ACC112 (cell line): ENCODE data around the gene GBX1.

Experiments
- H2AFZ ChIP-seq: fragments of 200-600 bp; sonication (generic); one replicate; pipeline ENCODE4 v1.6.0; 2017; ENCODE audit warnings: antibody characterized with exemption, low read length; ENCODE audit not compliant: unreplicated experiment
- H3K27ac ChIP-seq: fragments of 200-600 bp; sonication (generic); 2 replicates; pipeline ENCODE4 v1.5.1; 2014; ENCODE audit warnings: low read depth, mild to moderate bottlenecking, antibody characterized with exemption, low read length, moderate library complexity
- H3K27me3 ChIP-seq: fragments of 200-600 bp; sonication (generic); 2 replicates; pipeline ENCODE4 v1.6.1; 2014; ENCODE audit warnings: mild to moderate bottlenecking, antibody characterized with exemption, low read length, moderate library complexity, mixed read lengths; ENCODE audit not compliant: insufficient read depth
- H3K36me3 ChIP-seq: fragments of 200-600 bp; sonication (generic); 2 replicates; pipeline ENCODE4 v1.6.1; 2016; ENCODE audit warnings: mild to moderate bottlenecking, antibody characterized with exemption, low read length, moderate library complexity, mixed read lengths; ENCODE audit not compliant: insufficient read depth
- H3K4me1 ChIP-seq: fragments of 200-600 bp; sonication (generic); one replicate; pipeline ENCODE4 v1.6.1; 2016; ENCODE audit warnings: low read length, mixed read lengths; ENCODE audit not compliant: insufficient read depth, unreplicated experiment, control insufficient read depth
- H3K4me3 ChIP-seq: fragments of 200-600 bp; sonication (generic); 2 replicates; pipeline ENCODE4 v1.5.1; 2014; ENCODE audit warnings: mild to moderate bottlenecking, low read depth, low read length
- H3K79me2 ChIP-seq: fragments of 200-600 bp; sonication (generic); one replicate; pipeline ENCODE4 v1.6.0; 2016; ENCODE audit warnings: low read length; ENCODE audit not compliant: control insufficient read depth, unreplicated experiment, insufficient read depth

Gene GBX1

DNA sequence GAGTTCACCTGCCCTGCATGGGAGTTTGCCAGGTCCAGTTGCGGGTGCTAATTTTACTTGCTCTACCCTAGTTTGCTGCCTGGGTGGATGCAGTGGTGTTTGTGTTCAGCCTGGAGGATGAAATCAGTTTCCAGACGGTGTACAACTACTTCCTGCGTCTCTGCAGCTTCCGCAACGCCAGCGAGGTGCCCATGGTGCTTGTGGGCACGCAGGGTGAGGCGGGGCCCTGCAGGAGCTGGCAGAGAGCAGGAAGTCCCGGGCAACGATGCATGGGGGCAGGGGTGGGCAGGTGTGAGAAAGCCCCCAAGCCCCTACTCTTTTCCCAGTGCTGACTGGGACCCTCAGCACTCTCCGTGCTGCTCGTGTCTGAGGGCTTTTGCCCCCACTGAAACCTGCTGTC is 49.9 kb downstream of the GBX1 start:
- Histone ChIP-seq H3K36me3 (no peaks in the 10 kb centered on the region), H3K27ac (no peak overlapping the region), H2AFZ (no peak overlapping the region)

DNA sequence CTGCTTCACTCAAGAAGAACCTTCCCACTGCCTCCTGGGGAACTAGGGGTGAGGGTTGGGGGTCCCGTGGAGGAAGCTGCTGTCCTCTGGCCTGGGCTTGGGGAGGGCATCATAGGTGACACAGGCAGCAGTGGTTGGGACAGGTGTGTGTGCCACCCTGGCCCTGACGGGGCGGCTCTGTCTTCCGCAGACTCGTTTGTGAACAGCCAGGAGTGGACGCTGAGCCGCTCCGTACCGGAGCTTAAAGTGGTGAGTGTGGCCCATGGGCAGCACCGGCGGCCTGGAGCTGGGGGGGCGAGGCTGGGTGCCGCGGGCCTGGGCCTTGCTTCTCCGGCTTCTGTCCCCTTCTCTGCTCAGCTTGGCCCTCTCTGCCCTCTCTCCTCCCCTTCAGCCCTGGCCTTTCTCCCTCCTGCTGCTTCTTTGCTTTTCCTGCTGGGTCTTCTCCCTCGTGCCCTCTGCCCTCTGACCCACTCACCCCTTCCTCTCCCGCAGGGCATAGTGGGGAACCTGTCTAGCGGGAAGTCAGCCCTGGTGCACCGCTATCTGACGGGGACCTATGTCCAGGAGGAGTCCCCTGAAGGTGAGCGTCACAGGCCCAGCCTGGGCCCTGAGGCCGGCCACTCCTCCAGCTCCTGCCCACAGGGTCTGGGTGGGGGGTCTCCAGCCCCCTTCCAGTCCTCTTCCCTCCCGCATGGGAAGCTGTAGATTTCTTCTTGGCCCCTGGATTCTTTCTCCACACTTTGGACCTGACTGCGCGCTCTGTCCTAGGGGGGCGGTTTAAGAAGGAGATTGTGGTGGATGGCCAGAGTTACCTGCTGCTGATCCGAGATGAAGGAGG is 50.7 kb downstream of the GBX1 start:
- no peak overlapping the region for H3K27ac ChIP-seq

More for the DNA sequence above, 49.9 kb downstream of the GBX1 start:
- Histone ChIP-seq H3K79me2 (peaks cover 25% of the 10 kb centered on the region), H3K4me1 (peaks cover 14% of the 10 kb centered on the region), H3K27me3 (no peaks in the 10 kb centered on the region), H3K4me3 (no peak overlapping the region)

DNA sequence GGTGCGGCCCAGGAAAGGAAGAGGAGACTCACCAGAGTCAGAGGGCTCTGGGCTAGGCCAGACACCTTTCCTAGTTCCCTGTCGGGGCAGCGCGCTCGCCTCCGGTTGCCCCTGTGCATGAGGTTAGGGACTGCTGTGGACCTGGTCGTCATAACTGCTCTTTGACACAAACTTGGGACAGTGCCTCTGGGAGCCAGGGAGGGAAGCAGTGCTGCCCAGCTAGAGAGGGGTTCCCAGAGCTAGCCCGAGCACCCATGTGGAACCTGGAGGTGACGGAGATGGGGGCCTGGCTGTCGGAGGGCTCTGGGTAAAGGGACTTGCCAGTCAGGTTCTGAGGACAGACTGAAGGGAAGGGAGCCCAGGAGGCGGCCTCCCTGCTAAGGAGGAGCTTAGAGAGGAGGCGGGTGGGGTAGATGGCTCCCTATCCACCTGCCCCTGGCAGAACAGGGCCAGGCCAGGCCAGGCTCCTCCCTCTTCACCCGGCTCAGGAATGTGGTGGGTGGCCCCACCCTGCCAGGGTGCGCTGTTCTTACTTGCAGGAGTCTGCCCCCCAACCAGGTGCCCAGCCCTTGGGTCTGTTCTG is 51.6 kb downstream of the GBX1 start:
- H3K4me3 ChIP-seq = no peak overlapping the region
- H3K27me3 ChIP-seq = no peaks in the 10 kb centered on the region
- no peak overlapping the region for H2AFZ ChIP-seq
- H3K36me3 ChIP-seq = no peaks in the 10 kb centered on the region
- H3K79me2 ChIP-seq = peaks cover 38% of the 10 kb centered on the region
- no peak overlapping the region for H3K27ac ChIP-seq
- peaks cover 14% of the 10 kb centered on the region for H3K4me1 ChIP-seq

More for the DNA sequence above, 50.7 kb downstream of the GBX1 start:
- Histone ChIP-seq H3K27me3 (no peaks in the 10 kb centered on the region), H3K79me2 (peaks cover 30% of the 10 kb centered on the region), H3K4me3 (no peak overlapping the region), H3K36me3 (no peaks in the 10 kb centered on the region), H2AFZ (no peak overlapping the region), H3K4me1 (peaks cover 14% of the 10 kb centered on the region)

DNA sequence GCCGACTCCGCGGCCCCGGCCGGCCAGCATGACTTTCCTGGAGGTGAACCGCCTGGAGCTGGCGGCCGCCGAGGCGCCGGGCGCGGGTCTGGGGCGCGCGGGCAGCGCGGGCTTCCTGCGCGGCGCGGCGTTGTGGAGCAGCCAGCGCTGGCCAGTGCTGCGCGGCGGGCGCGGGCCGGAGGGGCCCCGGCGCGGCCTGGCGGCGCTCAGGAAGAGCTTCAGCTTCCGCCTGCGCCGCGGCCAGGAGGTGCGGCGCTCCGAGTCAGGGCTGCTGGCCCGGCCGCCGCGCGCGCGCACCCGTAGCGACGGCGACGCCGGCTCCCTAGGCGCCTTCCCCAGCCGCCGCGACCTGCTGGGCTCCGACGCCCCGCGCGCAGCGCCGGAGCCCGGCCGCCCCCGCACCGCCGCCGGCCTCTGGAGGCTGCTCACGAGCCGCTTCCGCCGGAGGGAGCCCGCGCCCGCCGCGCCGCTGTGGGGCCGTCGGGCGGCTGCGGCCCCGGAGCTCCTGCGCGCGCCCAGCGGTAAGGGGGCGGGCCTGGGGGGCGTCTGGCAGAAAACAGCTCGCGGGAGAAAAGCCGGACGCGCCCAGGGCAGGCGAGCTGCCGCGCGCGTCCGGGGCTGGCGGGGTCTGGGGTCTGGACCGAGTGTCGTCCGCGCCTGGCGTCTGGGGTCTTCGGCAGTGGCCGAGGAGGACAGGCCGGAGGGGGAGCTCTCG is 52.2 kb downstream of the GBX1 start:
- no peak overlapping the region for H2AFZ ChIP-seq
- H3K27ac ChIP-seq = no peak overlapping the region
- H3K27me3 ChIP-seq = no peaks in the 10 kb centered on the region
- no peak overlapping the region for H3K4me3 ChIP-seq
- H3K4me1 ChIP-seq = peaks cover 14% of the 10 kb centered on the region
- no peaks in the 10 kb centered on the region for H3K36me3 ChIP-seq
- peaks cover 44% of the 10 kb centered on the region for H3K79me2 ChIP-seq

DNA sequence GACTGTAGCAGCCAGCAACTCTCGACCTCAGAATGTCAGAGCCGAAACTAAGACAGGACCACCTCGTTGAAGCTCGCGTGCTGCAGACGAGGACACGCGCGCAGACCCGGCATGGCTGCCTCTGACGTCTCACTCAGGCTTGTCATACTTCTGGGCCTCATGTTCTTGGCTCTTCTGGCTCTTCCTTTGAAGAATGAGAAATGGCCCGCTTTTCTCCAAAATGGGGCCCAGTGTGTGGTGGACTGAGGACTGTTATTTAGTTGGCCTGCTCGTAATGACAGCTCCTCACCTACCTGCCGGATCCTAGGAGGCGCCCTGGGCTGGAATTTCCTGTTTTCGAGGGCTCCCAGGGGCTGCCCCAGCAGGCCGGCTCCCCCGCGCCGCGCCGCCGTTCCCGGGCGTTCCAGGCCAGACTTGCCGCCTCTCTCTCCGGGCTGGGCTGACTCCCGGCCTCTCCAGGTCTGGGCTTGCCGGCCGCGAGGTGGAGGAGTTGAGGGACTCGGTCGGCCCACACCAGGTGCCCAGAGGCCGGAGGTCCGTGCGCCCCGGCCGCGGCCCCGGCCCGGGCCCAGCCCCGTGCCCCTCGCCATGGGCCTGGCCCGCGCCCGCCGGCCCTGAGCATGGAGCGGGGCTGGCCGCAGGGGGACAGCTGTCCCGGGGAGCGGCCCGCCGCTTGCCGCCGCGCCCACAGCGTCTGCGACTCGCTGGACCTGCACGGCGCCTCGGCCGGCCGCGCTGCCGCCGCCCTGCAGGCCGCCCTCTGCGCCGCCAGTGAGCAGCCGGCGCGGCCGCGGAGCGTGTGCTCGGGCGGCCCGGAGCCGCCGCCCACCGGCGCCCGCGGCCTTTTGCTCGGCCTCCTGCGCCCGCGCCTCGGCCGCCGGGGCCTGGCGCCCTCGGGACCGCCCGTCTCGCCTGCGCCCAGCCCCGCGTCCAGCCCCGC is 53.1 kb downstream of the GBX1 start:
- Histone ChIP-seq H2AFZ (no peak overlapping the region), H3K36me3 (no peaks in the 10 kb centered on the region), H3K4me3 (no peak overlapping the region), H3K79me2 (peaks cover 44% of the 10 kb centered on the region), H3K27me3 (no peaks in the 10 kb centered on the region), H3K27ac (no peak overlapping the region), H3K4me1 (peaks cover 21% of the 10 kb centered on the region)

DNA sequence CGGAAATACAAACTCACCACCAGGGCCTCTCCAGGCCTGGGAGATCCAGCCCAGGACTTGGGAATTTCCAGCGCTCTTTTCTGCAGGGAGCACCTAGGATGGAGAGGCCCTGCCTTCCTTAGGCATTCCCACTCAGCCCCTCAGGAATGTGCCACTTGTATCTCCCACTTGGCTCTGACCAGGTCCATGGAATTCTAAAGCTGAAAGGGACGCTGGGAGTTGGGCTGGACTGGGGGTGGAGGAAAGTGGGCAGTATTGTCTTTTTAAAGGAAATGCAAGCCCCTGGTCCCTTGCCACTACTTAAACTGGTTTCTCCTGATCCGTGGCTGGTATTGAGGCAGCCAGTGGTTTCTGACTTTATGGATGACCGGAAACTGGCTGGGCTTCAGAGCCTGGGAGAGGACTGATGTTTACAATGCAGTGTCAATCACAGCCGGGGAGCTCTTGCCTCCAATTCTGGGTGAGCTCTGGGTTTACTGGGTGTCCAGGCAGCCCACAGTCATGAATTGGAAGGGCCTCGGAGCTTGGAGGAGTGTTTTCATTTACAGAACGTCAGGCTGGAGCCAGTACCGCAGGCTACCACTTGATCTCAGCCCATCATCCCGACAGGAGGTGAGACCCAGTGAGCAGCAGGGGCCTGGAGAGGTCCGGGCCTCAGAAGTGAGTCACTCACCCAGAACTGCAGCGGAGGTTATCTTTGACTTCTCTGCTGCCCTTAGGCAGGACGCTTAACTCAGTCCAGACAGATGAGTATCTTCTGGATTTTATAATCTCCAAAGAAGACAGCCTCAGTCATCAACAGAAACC is 53.9 kb downstream of the GBX1 start:
- Histone ChIP-seq H2AFZ (no peak overlapping the region), H3K4me1 (peaks cover 24% of the 10 kb centered on the region), H3K79me2 (peaks cover 47% of the 10 kb centered on the region), H3K36me3 (no peaks in the 10 kb centered on the region), H3K4me3 (no peak overlapping the region), H3K27me3 (no peaks in the 10 kb centered on the region), H3K27ac (no peak overlapping the region)

DNA sequence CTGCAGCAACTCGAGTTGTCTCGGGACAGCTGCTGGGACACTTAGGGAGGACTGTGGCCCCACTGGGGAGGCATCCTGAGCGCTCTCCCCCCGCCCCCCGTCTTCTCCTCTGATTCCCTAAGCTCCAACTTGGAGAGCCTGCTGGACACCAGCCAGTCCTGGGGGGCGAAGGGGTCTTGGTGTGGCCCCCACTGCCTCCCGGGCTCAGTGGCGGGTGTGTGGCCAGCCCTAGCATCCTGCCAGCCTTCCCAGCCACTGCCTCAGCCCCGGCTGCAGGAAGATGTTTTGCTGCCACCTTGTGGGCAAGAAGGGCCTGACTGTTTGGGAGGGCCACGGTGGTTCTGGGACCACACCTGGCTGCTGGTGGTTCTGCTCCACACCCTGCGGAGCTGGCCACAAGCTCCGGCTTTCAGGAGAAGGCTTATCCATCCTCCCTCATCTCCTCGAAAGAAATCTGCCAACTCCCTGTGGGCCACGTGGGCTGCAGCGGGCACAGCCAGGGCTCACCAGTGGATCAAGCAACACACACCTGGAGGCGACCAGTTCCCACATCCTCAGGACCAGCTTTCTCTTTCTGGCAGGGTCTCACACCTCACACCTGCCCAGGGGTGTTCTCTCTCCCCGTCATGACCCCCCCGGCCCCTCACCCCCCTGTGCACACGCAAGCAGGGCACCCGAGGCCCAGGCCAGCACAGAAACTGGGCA is 56.4 kb downstream of the GBX1 start:
- Histone ChIP-seq H3K36me3 (no peaks in the 10 kb centered on the region), H2AFZ (no peak overlapping the region)

DNA sequence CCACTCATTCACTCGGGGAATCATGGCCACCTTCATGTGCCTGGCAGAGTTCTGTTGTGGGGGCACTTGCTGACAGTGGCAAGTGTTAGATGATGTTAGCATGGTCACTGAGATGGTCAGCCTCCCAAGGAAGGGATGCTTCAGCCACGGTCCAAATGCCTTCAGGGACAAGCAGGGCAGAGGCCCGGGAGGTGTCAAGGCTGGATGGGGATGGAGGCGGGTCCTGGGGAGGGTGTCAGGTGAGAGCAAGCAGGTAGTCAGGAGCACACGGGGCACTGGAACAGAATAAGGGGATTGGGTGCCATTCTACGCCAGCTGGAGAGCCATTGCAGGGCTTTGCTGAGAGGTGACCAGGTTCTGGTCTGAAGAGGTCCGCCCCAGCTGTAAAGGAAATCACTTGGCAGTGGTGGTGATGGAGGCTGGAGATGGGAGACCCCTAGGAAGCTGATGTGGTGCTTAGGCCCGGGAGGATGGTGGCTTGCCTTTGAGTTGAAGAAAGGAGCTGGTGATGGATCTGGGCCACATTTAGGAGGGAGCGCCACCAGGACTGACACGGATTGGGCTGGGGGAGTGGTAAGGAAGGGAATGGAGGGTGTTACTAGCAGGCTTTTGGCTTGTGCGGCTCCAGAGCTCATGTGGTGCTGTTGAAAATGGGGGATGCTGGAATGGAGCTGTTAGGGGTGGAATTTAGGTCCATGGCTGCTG is 57.1 kb downstream of the GBX1 start:
- H3K27ac ChIP-seq = no peak overlapping the region
- no peaks in the 10 kb centered on the region for H3K36me3 ChIP-seq
- no peak overlapping the region for H2AFZ ChIP-seq
- H3K79me2 ChIP-seq = peaks cover 44% of the 10 kb centered on the region
- H3K27me3 ChIP-seq = no peaks in the 10 kb centered on the region
- H3K4me3 ChIP-seq = no peak overlapping the region
- H3K4me1 ChIP-seq = peaks cover 24% of the 10 kb centered on the region

More for the DNA sequence above, 56.4 kb downstream of the GBX1 start:
- H3K27me3 ChIP-seq = no peaks in the 10 kb centered on the region
- peaks cover 24% of the 10 kb centered on the region for H3K4me1 ChIP-seq
- no peak overlapping the region for H3K27ac ChIP-seq
- peaks cover 49% of the 10 kb centered on the region for H3K79me2 ChIP-seq
- no peak overlapping the region for H3K4me3 ChIP-seq
